Measurements from ENCODE around the gene ATCAY. TPM values are rescaled to one million over a fixed set of nuclear protein-coding genes. Genes with fewer than 3 reads are reported as not detected.
A peak's percentile ranks its signal among the peaks of the same experiment; 100 is the strongest.

The ATCAY gene
- total RNA-seq, 2 donors from 2014 or later = not detected

DNA sequence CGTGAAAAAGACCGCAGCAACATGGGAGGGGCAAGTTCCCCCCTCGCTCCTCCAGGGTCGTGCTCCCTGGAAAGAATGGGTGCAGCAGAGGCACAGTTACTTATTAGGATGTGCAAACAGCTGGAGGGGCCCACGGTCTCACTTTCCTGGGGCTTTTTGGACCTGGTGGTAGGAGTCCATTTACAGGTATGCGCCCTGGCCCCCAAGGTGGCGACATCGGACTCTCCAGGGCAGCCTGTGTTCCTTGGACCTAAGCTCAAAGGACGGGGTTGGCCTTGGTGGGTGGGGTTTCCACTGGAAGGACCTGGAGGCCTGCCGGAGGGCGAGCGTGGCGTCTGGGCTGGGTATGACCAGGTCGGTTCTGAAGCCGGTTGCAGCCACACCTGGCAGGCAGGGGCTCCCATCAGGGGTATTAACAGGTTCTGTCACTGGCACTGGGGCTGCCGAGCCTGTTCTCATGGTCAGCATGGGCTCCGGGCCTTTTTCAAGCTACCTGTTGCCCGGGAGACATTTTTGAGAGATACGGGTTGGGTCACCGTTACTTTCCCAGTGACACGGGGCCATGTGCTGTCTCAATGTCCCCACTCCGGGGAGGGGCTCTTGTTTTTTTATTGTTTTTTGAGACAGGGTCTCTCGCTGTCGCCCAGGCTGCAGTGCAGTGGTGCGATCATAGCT lies 17.5 kb upstream of the ATCAY start:
- Histone ChIP-seq H3K27me3 (replicated peaks; ENCODE audit: insufficient read depth) (peaks cover 4% of the 10 kb centered on the region), H3K4me1 (ENCODE audit: control insufficient read depth in 1 of 2, low read depth in 2 of 2) (no peaks in the 10 kb centered on the region), H3K9me3 (no peaks in the 10 kb centered on the region), H3K4me3 (no peak overlapping the region), H3K27ac (no peak overlapping the region), H3K36me3 (no peaks in the 10 kb centered on the region)
- TF ChIP-seq, protein P1, sequence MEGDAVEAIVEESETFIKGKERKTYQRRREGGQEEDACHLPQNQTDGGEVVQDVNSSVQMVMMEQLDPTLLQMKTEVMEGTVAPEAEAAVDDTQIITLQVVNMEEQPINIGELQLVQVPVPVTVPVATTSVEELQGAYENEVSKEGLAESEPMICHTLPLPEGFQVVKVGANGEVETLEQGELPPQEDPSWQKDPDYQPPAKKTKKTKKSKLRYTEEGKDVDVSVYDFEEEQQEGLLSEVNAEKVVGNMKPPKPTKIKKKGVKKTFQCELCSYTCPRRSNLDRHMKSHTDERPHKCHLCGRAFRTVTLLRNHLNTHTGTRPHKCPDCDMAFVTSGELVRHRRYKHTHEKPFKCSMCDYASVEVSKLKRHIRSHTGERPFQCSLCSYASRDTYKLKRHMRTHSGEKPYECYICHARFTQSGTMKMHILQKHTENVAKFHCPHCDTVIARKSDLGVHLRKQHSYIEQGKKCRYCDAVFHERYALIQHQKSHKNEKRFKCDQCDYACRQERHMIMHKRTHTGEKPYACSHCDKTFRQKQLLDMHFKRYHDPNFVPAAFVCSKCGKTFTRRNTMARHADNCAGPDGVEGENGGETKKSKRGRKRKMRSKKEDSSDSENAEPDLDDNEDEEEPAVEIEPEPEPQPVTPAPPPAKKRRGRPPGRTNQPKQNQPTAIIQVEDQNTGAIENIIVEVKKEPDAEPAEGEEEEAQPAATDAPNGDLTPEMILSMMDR (IDR thresholded peaks at IDR 0.05) = no peak
- ATAC-seq (ENCODE audit: insufficient number of reproducible peaks, low FRiP score, low read depth) = no peak
- no peak for DNase-seq (ENCODE audit: low spot score)

DNA sequence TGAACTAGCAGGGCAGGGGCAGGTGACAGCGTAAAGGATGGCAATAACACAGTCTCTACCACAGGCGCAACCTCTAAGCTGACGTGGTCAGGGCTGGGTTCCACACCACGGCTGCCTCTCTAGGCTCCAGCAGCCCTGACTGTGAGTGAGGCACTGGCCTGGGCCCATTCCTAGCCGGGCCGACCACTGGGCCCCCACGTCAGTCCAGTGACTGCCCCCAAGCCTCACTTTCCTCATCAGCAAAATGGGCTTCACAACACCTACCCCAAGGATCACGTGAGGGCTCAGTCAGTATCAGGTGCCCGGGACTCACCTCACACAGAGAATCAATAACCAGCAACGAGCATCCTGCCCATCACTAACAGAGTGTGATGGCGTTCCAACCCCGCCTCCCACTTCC lies 16.8 kb upstream of the ATCAY start:
- Histone ChIP-seq H3K27ac (no peak overlapping the region), H3K9me3 (no peaks in the 10 kb centered on the region), H3K4me3 (no peak overlapping the region), H3K36me3 (no peaks in the 10 kb centered on the region), H3K4me1 (ENCODE audit: control insufficient read depth in 1 of 2, low read depth in 2 of 2) (no peaks in the 10 kb centered on the region), H3K27me3 (replicated peaks; ENCODE audit: insufficient read depth) (peaks cover 8% of the 10 kb centered on the region)
- no peak for ATAC-seq (ENCODE audit: insufficient number of reproducible peaks, low FRiP score, low read depth)
- TF ChIP-seq, protein P1 (IDR thresholded peaks at IDR 0.05) = no peak
- no peak for DNase-seq (ENCODE audit: low spot score)

DNA sequence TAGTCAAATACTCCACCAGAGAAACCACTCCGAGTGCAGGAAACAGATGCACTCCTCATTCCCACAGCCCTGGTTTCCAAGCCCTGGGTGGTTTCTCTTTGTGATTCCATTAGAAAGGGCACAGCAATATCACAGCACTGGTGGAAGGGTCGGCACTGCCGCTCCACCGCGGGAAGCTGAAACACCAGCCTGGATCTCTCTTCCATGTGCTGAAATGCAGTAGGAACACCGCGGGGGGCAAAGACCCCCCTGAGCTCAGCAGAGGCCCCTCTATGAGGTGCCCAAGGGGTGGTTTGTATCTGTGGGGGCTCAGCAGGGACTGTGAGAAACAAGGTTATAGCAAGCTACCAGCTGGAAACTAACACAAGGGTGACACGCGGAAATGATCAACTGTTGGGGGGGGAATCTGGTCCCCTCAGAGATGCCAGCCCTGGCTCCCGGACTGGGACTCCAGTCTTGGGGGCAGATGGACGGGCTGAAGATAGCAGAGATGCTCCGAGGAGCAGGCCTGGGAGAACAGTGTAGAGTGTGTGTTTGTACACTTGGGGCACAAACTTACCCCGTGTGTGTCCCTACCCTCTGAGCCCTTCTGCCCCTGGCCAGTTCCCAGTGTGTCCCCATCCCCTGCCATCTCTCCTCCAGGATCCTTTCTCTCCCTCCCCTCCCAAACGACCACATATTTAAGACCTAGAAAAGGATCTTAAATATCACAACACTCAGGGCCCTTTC lies 13.4 kb upstream of the ATCAY start:
- TF ChIP-seq, protein P1 (IDR thresholded peaks at IDR 0.05) = no peak
- Histone ChIP-seq H3K27ac (no peak overlapping the region), H3K4me1 (ENCODE audit: control insufficient read depth in 1 of 2, low read depth in 2 of 2) (no peaks in the 10 kb centered on the region), H3K27me3 (replicated peaks; ENCODE audit: insufficient read depth) (peaks cover 8% of the 10 kb centered on the region), H3K36me3 (no peaks in the 10 kb centered on the region), H3K9me3 (no peaks in the 10 kb centered on the region), H3K4me3 (no peak overlapping the region)
- ATAC-seq (ENCODE audit: insufficient number of reproducible peaks, low FRiP score, low read depth) (no peak), DNase-seq (ENCODE audit: low spot score) (no peak)

DNA sequence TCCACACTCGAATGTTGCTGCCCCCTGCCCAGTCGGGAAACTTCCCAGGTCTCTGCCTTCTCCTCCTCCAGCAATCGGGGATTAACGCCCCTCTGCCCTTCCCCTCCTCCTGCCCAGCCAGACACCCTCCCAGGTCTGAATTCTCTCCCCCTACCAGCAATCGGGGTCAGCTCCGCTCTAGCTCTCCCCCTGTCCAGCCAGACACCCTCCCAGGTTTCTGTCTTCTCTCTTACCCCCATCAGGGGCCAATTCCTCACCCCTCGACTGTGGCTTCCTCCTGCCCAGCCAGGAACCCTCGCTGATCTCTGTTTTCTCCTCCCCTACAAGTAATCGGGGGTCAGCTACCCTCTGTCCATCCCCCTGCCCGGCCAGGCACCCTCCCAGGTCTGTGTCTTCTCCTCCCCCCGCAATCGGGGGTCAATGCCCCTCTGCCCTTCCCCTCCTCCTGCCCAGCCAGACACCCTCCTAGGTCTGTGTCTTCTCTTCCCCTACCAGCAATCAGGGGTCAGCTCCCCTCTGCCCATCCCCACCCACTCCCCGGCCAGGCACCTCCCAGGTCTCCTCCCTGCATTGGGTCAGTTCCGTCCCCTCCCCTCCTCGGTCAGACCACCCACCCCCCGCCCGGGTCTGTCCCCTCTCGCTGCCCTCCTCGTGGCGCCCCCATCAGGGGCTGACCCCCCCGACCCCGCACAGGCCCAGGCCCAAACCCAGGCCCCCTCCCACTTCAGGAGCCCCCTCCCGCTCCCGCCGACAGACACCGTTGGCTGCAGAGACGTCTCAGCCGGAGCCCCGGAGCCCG lies 12.3 kb upstream of the ATCAY start:
- peaks cover 8% of the 10 kb centered on the region for H3K27me3 ChIP-seq (replicated peaks; ENCODE audit: insufficient read depth)

More for the DNA sequence above, 12.3 kb upstream of the ATCAY start:
- DNase-seq (ENCODE audit: low spot score) = no peak
- Histone ChIP-seq H3K27ac (no peak overlapping the region), H3K36me3 (no peaks in the 10 kb centered on the region), H3K9me3 (no peaks in the 10 kb centered on the region), H3K4me1 (ENCODE audit: control insufficient read depth in 1 of 2, low read depth in 2 of 2) (no peaks in the 10 kb centered on the region), H3K4me3 (peak overlapping the region; percentile 13)
- TF ChIP-seq, protein P1 (IDR thresholded peaks at IDR 0.05) = no peak
- no peak for ATAC-seq (ENCODE audit: insufficient number of reproducible peaks, low FRiP score, low read depth)

Measured in thoracic aorta (tissue), 2 donors.